NCI-H460 (cell line): Measurements from ENCODE around the gene AAK1. TPM values are rescaled to one million over a fixed set of nuclear protein-coding genes. Genes with fewer than 3 reads are reported as not detected.
A peak's percentile ranks its signal among the peaks of the same experiment; 100 is the strongest.
"Not testable (repeated sequence)": the region's sequence is repeated elsewhere in the genome, so short reads cannot be mapped to it uniquely, and the experiment has no call there.

ENCODE experiments used
- DNase-seq: peaks from one replicate; pipeline ENCODE4 v3.0.0-alpha.2; 2016; ENCODE audit warnings: low read depth; ENCODE audit errors: extremely low read depth
- total RNA-seq: library from RNA; depleted of rRNA; stranded (reverse); fragments of >200 nt; shearing (Covaris generic); gene quantifications from 2 replicates; pipeline ENCODE4 v1.2.3, GENCODE V29; 2014

The AAK1 gene
- total RNA-seq, 1 experiment from 2014 or later, result 37.7 TPM

DNA sequence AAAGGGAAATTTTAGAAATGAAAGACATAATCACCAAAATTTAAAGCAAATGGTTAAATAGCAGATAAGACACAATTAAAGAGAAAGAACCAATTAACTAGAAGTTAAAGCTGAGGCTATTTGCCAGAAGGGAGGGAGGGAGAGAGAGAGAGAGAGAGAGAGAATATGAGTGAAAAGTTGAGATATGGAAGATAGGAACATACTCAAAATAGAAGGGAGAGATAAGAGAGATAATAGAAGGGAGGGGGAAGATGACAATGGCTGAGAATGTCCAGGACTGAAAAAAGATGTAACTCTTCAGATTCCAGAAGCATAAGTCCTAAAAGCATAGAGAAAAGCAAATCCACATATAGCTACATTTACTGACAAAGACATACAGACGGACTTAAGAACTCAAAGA is 17.1 kb upstream of the AAK1 start:
- no peak for DNase-seq

DNA sequence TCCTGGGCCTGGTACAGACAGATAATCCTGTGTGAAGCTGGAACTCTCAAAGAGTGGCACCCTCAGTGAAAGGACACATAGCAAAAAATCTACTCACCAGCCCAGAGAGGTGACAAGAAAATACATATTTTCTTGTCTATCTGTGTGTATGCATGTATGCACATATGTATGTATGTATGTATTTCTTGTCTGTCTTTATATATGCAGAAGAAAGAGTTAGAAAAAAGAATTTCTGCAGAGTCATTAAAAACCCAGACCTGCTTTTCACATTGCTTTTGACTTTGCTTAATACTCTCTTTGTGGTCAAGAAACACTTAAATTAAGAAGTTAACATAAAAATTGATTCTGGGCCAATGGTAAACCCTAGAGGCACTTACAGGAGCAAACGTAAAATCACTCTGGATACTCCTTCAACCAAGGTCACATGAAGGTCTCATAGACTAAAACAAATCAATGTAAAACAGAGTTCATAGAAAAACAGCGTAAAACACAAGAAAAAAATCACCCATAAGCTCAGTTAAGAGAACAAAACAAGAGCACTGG is 16.5 kb upstream of the AAK1 start:
- DNase-seq, result no peak

GRCh38 chr2:69659349-69659748 is 15.8 kb upstream of the AAK1 start:
- DNase-seq, result no peak

DNA sequence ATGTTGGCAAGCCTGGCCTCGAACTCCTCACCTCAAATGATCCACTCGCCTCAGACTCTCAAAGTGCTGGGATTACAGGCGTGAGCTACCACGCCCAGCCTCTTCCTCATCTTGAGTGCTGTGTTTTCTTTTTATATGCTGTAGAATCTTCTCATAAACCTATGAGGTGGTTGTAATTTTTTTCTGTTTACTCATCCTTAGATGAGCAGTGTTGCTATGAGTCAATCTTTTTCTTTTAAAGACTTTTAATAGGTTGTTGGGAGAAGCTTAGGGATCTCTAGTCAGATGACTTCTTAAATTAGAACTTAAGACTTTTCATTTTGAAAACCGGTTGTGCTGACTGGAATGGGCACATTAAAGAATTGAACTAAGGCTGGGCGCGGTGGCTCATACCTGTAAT is 8.7 kb upstream of the AAK1 start:
- peak; percentile 48 for DNase-seq

DNA sequence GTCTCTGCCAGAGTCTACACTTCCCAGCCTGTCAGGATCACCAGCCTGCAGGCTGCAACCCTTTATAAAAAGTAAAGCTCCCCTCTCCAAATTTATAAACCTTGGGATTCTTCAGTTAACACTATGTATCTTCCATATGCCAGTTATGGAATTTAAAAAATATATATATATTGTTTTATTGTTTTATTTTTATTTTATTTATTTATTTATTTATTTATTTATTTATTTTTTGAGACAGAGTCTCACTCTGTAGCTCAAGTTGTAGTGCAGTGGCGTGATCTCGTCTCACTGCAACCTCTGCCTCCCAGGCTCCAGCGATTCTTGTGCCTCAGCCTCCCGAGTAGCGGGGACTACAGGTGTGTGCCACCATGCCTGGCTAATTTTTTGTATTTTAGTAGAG is 3.7 kb upstream of the AAK1 start:
- not testable (repeated sequence) for DNase-seq

DNA sequence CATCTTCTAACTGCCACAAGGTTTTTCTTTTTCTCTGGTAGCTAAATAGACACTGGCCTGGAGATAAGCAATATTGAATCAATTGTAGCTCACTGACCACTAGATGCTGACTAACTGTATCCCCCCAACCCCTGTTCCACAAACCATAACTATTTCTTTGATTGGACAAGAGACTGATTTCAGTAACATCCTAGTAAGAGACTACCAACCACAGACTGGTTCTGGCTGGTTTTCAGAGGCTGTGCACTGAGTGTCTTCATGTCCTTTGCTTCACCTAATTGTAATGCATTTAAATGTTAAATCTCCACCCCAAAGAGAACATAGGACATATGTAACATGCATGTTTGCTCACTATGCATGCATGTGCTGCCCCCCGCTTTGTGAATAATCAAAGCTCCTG is 3.2 kb upstream of the AAK1 start:
- no peak for DNase-seq

GRCh38 chr2:69645921-69646320 is 2.4 kb upstream of the AAK1 start:
- no peak for DNase-seq

- DNase-seq, result no peak
Measured at GRCh38 chr2:69645031-69645431, 1.5 kb upstream of the AAK1 start.

- peak; percentile 25 for DNase-seq
Measured at GRCh38 chr2:69644506-69644979, 1.0 kb upstream of the AAK1 start.

GRCh38 chr2:69642709-69643601 is 584 bp downstream of the AAK1 start:
- DNase-seq, result peak; percentile 72

DNA sequence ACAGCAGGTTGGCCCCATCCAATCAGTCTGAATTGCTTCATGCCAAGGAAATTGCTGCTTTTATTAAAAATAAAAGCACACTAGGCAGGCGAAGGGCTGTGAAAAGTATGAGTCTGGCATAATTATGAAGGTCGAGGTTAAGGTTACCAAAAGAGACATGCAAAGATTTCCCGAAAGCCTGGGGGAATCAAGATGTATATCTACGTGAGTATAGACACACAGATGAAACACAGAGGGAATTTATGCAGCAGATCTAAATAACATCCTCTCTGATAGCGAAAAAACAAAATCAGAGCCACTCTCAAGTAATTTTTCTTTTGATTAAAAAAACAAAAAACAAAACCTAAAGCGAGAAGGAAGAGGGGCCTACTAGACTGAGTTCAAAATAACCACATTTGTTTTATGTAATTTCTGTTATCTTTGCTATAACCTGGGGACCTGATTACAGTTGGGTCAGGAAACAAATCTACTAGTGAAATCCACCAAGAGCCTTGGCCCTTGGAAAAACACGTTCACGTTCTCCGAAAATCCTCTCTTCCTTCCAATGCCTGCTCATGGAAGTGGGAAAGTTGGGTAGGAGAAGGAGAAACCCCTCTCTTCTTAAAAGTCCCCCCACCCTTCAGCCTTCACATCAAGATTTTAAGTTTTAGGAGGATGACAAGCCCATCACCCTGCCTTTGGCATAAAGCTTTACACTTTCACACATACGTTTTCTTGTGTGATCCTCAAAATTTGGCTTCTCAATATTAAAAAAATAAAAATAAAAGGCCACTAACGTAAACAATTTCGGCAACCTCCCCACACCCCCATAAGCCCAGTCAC is 1.4 kb downstream of the AAK1 start:
- DNase-seq, result no peak

DNA sequence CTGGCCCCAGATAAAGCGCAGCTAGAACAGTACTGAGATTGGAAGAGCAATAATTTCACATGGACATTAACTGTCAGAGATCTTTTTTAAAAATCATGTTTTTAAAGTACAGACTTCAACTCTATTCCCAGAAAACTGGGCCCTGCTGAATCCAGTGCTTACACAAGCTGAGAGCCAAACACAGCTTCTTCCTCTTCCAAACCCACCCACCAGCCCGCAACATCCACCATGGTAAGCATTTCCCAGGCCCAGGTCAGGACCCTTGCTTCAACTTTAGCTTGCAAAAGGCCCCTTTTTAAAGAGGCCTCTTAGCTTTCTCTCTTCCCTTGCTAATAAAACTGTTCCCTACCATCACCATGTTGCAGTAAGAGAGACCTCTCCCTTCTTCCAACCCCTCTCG is 2.1 kb downstream of the AAK1 start:
- no peak for DNase-seq

GRCh38 chr2:69639266-69639665 is 4.3 kb downstream of the AAK1 start:
- no peak for DNase-seq

- DNase-seq, result no peak
Measured at GRCh38 chr2:69638630-69639029, 4.9 kb downstream of the AAK1 start.

DNA sequence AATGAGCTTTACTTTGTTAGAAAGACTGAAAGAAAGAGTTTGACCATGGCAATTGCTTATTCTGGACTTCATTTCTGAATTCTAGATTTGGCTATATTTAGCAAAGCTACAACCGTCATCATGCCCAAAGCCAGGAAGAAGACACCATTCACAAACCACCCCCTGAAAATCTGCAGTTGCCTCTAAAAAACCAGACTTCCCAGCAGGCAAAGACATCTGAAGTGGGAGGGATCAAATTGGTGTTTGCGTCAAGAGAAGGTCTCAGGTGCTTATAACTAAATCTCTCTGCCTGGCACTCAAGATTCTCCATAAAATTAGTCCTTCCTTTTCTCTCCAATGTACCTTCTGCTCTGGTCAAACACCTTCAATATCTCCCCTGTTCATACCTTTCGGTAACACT is 5.6 kb downstream of the AAK1 start:
- DNase-seq, result no peak

DNA sequence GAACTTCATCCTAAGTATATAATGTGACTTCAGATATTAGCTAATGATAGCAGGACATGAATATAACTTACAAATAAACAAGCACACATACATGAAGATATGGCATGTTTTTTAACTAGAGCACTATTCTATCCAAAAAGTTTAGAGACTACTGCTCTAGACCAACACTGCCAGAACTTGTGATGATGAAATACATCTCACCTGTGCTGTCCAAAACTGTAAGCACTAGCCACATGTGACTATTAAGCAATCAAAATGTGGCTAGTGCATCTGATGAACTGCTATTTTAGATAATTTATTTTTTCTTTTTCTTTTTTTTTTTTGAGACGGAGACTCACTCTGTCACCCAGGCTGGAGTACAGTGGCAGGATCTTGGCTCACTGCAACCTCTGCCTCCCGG is 7.1 kb downstream of the AAK1 start:
- DNase-seq, result no peak

DNA sequence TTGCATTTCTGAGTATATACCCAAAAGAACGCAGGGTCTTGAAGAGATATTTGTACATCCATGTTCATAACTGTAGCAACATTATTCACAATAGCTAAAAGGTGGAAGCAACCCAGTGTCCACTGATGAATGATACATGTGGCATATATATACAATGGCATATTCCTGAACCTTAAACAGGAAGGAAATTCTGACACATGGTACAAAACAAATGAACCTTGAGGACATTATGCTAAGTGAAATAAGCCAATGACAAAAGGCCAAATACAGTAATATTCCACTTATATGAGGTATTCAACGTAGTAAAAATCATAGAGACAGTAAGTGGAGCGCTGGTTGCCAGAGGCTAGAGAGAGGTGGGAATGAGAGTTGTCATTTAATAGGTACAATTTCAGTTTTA is 8.1 kb downstream of the AAK1 start:
- no peak for DNase-seq

- DNase-seq, result no peak
Measured at GRCh38 chr2:69634196-69634821, 9.2 kb downstream of the AAK1 start.

- DNase-seq, result no peak
Measured at GRCh38 chr2:69631402-69631801, 12.1 kb downstream of the AAK1 start.

DNA sequence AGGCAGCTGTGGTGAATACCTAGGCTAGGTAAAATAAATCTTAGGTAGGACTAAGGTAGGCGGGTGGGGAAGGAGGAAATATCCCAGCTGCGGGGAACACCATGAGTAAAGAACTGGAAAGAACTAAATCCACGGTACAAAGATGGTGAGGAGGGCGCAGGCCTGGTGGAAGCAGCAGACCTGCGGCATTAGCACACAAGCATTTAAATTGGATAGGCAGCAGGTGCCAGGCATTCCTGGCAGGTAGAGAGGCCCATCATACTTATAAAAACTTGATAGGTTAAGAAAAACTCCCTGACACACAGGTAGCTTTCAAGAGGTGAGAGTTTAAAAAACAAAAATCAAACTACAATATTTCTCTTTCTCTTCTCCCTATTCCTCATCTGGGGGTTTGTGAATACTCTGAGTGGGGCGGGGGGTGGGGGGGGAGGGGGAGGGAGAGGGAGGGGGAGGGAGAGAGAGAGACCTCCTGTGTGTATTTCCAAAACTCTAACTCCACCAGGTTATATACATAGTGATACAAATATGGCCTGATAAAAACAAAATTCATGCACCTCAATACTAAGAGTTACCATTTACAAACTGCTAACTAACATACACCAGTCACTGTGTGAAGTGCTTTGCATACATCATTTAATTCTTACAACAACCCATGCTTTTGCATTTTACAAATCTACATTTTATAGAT is 13.5 kb downstream of the AAK1 start:
- DNase-seq, result no peak
